HepG2 (cell line): ENCODE data around the gene ETF1. TPM values are rescaled to one million over a fixed set of nuclear protein-coding genes. Genes with fewer than 3 reads are reported as not detected.

Source experiments
- ARID5B ChIP-seq: IDR thresholded peaks from 2 replicates; pipeline ENCODE4 v1.4.0; 2020; ENCODE audit warnings: mild to moderate bottlenecking, missing genetic modification reagents
- CBX1 ChIP-seq: IDR thresholded peaks from one replicate; pipeline ENCODE4 v1.6.1; 2016; ENCODE audit warnings: antibody characterized with exemption, low read depth
- CEBPG ChIP-seq: IDR thresholded peaks from 2 replicates; pipeline ENCODE4 v1.6.1; 2016
- CREB1 ChIP-seq, 2 experiments: fragments of 450-650 bp in 1 of 2; IDR thresholded peaks; 2 replicates each; pipeline ENCODE4 v1.6.1; 2016 to 2017; ENCODE audit warnings: control low read depth in 1 of 2, mild to moderate bottlenecking in 1 of 2, missing compliant biosample characterization in 1 of 2, missing genetic modification characterization in 1 of 2
- DPF2 ChIP-seq: sonication (generic); formaldehyde crosslinking; IDR thresholded peaks from 2 replicates; pipeline ENCODE4 v1.4.0; 2020; ENCODE audit warnings: mild to moderate bottlenecking, low read depth, missing genetic modification reagents, borderline replicate concordance
- ETV5 ChIP-seq: IDR thresholded peaks from 2 replicates; pipeline ENCODE4 v1.6.1; 2018; ENCODE audit warnings: missing biosample characterization, missing genetic modification reagents, inconsistent platforms, borderline replicate concordance
- FOXA3 ChIP-seq: IDR thresholded peaks from 2 replicates; pipeline ENCODE4 v1.6.1; 2016; ENCODE audit warnings: missing genetic modification reagents, missing compliant biosample characterization
- FOXO1 ChIP-seq: sonication (generic); formaldehyde crosslinking; IDR thresholded peaks from 2 replicates; pipeline ENCODE4 v1.4.0; 2020; ENCODE audit warnings: missing genetic modification reagents
- GABPA ChIP-seq, 2 experiments: IDR thresholded peaks; 2 replicates each; pipeline ENCODE4 v1.6.1; 2011 to 2016; ENCODE audit warnings: low read depth in 2 of 2, low read length in 1 of 2, missing biosample characterization in 1 of 2, missing genetic modification characterization in 1 of 2
- HDAC2 ChIP-seq: sonication (generic); formaldehyde crosslinking; IDR thresholded peaks from 2 replicates; pipeline ENCODE4 v1.4.0; 2020; ENCODE audit warnings: missing genetic modification reagents
- MIXL1 ChIP-seq: IDR thresholded peaks from 2 replicates; pipeline ENCODE4 v1.6.1; 2016
- POLR2AphosphoS2 ChIP-seq: IDR thresholded peaks from 2 replicates; pipeline ENCODE4 v1.6.1; 2011; ENCODE audit warnings: low read depth, low read length, improper control_type of control experiment
- SIN3A ChIP-seq: IDR thresholded peaks from 2 replicates; pipeline ENCODE4 v1.6.1; 2011; ENCODE audit warnings: low read depth, mild to moderate bottlenecking, control low read depth, low read length, borderline replicate concordance
- SNRNP70 ChIP-seq: fragments of 200-400 bp; formaldehyde crosslinking; IDR thresholded peaks from 2 replicates; pipeline ENCODE4 v1.6.1; 2017; ENCODE audit warnings: mild to moderate bottlenecking, low read depth, low read length, moderate library complexity
- SOX6 ChIP-seq, 2 experiments: fragments of 450-650 bp in 1 of 2; sonication (generic) in 1 of 2; formaldehyde crosslinking in 1 of 2; IDR thresholded peaks; 2 replicates each; pipeline versions ENCODE4 v1.4.0 to v1.6.1; 2017 to 2020; ENCODE audit warnings: antibody characterized with exemption in 1 of 2, mild to moderate bottlenecking in 1 of 2, missing genetic modification reagents in 1 of 2
- TBL1XR1 ChIP-seq: fragments of 150-350 bp; IDR thresholded peaks from 2 replicates; pipeline ENCODE4 v1.6.1; 2014; ENCODE audit warnings: borderline replicate concordance, low read length; ENCODE audit not compliant: partially characterized antibody
- TCF7 ChIP-seq: sonication (generic); IDR thresholded peaks from 2 replicates; pipeline ENCODE4 v1.6.1; 2016; ENCODE audit warnings: antibody characterized with exemption, low read depth
- TEAD3 ChIP-seq: optimal IDR thresholded peaks from 2 replicates; pipeline ENCODE3; 2016; ENCODE audit warnings: borderline replicate concordance
- TFAP4 ChIP-seq: sonication (generic); IDR thresholded peaks from 2 replicates; pipeline ENCODE4 v1.6.1; 2016; ENCODE audit warnings: low read depth, borderline replicate concordance
- U2AF1 ChIP-seq: fragments of 200-400 bp; formaldehyde crosslinking; optimal IDR thresholded peaks from 2 replicates; pipeline ENCODE3; 2017; ENCODE audit warnings: mild to moderate bottlenecking, low read depth, low read length
- ZNF430 ChIP-seq: sonication (generic); formaldehyde crosslinking; IDR thresholded peaks from 2 replicates; pipeline ENCODE4 v1.9.0; 2021; ENCODE audit warnings: mild to moderate bottlenecking, missing genetic modification reagents
- ZNF619 ChIP-seq: sonication (generic); formaldehyde crosslinking; IDR thresholded peaks from 2 replicates; pipeline ENCODE4 v1.4.0; 2020; ENCODE audit warnings: mild to moderate bottlenecking, missing genetic modification reagents
- polyA plus RNA-seq, 8 experiments: library from polyadenylated mRNA; depleted of rRNA in 3 of 8; stranded (reverse) in 7 of 8; unstranded in 1 of 8; fragments of >200 nt; fragmentation: Illumina TruSeq in 4 of 8; extraction: Trizol in 4 of 8; gene quantifications; 2 replicates each; pipeline versions ENCODE4 v1.2.1 to v1.2.3, GENCODE V29; 2011 to 2016; ENCODE audit warnings: low read depth in 4 of 8, missing spikeins in 1 of 8, mixed read lengths in 1 of 8; ENCODE audit not compliant: insufficient read depth in 1 of 8
- total RNA-seq, 5 experiments: library from RNA; depleted of rRNA; stranded (reverse); fragments of >200 nt; fragmentation: Illumina TruSeq; extraction: Trizol; gene quantifications; 2 replicates each; pipeline ENCODE4 v1.2.3, GENCODE V29; 2016; ENCODE audit warnings: low read depth in 1 of 5
- TF ChIP-seq, protein P1 (sequence below): sonication (generic); formaldehyde crosslinking; conservative IDR thresholded peaks from 2 replicates; pipeline ENCODE4 v1.8.0; 2022; ENCODE audit warnings: mild to moderate bottlenecking, moderate library complexity, missing genetic modification reagents

The ETF1 gene
- total and polyA plus RNA-seq, 2 of the 13 experiments (the other 11 are each of a cell fraction or from before 2014, with no cell fraction given) = 52.1 to 184 TPM

GRCh38 chr5:138533973-138534941 lies 8.8 kb downstream of the ETF1 start (continued):
- TF ChIP-seq ARID5B (peak; percentile 85; the same call in 1 of the 2 replicates), TFAP4 (0 out of 2 replicates have a peak, but pooled peaks have one; percentile 19), CBX1 (no peak), CEBPG (CRISPR knock-in tag) (peak; percentile 79), TCF7 (0 out of 2 replicates have a peak, but pooled peaks have one; percentile 17), DPF2 (CRISPR knock-in tag) (0 out of 2 replicates have a peak, but pooled peaks have one; percentile 16), ZNF619 (CRISPR knock-in tag) (no peak), FOXA3 (CRISPR knock-in tag) (peak; percentile 73), SOX6 (IDR thresholded peaks at IDR 0.05) (no peak), SOX6 (CRISPR knock-in tag; IDR thresholded peaks at IDR 0.05) (peak; percentile 82), HDAC2 (CRISPR knock-in tag) (peak; percentile 61; the same call in 1 of the 2 replicates), SIN3A (0 out of 2 replicates have a peak, but pooled peaks have one; percentile 20), TBL1XR1 (peak; percentile 68), TEAD3 (peak; percentile 65), ETV5 (peak; percentile 96), CREB1 (IDR thresholded peaks at IDR 0.05) (no peak), CREB1 (CRISPR knock-in tag; IDR thresholded peaks at IDR 0.05) (peak; percentile 49), ZNF430 (CRISPR knock-in tag) (no peak), GABPA (IDR thresholded peaks at IDR 0.05; ENCODE audit: low read depth, low read length) (no peak), GABPA (CRISPR knock-in tag; IDR thresholded peaks at IDR 0.05; ENCODE audit: low read depth) (peak; percentile 47), FOXO1 (CRISPR knock-in tag) (peak; percentile 24; the same call in 1 of the 2 replicates), SNRNP70 (no peak), POLR2AphosphoS2 (peak; percentile 62), U2AF1 (no peak), MIXL1 (CRISPR knock-in tag) (peak; percentile 60; the same call in 1 of the 2 replicates)
- TF ChIP-seq, protein P1, sequence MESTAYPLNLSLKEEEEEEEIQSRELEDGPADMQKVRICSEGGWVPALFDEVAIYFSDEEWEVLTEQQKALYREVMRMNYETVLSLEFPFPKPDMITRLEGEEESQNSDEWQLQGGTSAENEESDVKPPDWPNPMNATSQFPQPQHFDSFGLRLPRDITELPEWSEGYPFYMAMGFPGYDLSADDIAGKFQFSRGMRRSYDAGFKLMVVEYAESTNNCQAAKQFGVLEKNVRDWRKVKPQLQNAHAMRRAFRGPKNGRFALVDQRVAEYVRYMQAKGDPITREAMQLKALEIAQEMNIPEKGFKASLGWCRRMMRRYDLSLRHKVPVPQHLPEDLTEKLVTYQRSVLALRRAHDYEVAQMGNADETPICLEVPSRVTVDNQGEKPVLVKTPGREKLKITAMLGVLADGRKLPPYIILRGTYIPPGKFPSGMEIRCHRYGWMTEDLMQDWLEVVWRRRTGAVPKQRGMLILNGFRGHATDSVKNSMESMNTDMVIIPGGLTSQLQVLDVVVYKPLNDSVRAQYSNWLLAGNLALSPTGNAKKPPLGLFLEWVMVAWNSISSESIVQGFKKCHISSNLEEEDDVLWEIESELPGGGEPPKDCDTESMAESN = no peak
